NB4 (cell line): ENCODE data around the gene HARS1.

Experiments
- CTCF ChIP-seq: IDR thresholded peaks from one replicate; pipeline ENCODE4 v1.5.1; 2012; ENCODE audit warnings: low read depth, low read length
- MAX ChIP-seq: IDR thresholded peaks from 2 replicates; pipeline ENCODE4 v1.6.1; 2011; ENCODE audit warnings: low read depth, low read length

GRCh38 chr5:140673187-140673976 lies 17.8 kb downstream of the HARS1 start, which contains the start of gene DND1:
- TF ChIP-seq MAX (no peak), CTCF (no peak)
